Esophagus muscularis mucosa (tissue), 4 donors: ENCODE data around the gene NPHP4.

Experiments
- CTCF ChIP-seq, 3 experiments: fragments of 200-600 bp in 2 of 3; fragments of 450-650 bp in 1 of 3; sonication (generic) in 2 of 3; IDR thresholded peaks; one replicate each; pipeline ENCODE4 v1.5.1; 2017 to 2019; ENCODE audit warnings: antibody characterized with exemption in 3 of 3, mild to moderate bottlenecking in 2 of 3, moderate library complexity in 1 of 3
- EP300 ChIP-seq: sonication (generic); formaldehyde crosslinking; IDR thresholded peaks from one replicate; pipeline ENCODE4 v1.6.1; 2017; ENCODE audit warnings: antibody characterized with exemption
- POLR2A ChIP-seq: fragments of 450-650 bp; IDR thresholded peaks from one replicate; pipeline ENCODE4 v1.6.1; 2017; ENCODE audit warnings: antibody characterized with exemption, moderate library complexity, mild to moderate bottlenecking, low read depth
- POLR2AphosphoS5 ChIP-seq, 2 donors: sonication (generic); formaldehyde crosslinking; IDR thresholded peaks; one replicate each; pipeline ENCODE4 v1.6.1; 2017; ENCODE audit warnings: antibody characterized with exemption in 2 of 2

GRCh38 chr1:6007318-6008083 is 15.3 kb upstream of the NPHP4 start:
- TF ChIP-seq CTCF (IDR thresholded peaks at IDR 0.05) (no peak), POLR2AphosphoS5 (IDR thresholded peaks at IDR 0.05) (no peak), EP300 (no peak), POLR2A (no peak)
